ENCODE data around the gene EPRS1.
"Not testable (repeated sequence)": the region's sequence is repeated elsewhere in the genome, so short reads cannot be mapped to it uniquely, and the experiment has no call there.

EPRS1 gene

DNA sequence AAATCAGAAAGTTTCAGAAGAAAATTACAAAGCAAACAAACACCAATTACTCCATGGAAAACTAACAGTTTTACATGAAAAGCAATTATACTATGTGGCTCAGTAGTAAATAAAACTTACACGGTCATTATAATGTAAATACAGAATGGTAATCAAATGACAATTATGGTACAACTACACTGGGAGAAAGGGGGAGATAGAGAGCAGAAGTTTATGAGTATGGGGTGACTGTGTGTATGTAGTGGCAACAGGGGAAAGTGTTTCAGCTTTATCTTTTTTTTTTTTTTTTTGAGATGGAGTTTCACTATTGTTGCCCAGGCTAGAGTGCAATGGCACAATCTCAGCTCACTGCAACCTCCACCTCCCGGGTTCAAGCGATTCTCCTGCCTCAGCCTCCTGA is 8.5 kb downstream of the EPRS1 start:
- FAIRE-seq: not testable (repeated sequence)

DNA sequence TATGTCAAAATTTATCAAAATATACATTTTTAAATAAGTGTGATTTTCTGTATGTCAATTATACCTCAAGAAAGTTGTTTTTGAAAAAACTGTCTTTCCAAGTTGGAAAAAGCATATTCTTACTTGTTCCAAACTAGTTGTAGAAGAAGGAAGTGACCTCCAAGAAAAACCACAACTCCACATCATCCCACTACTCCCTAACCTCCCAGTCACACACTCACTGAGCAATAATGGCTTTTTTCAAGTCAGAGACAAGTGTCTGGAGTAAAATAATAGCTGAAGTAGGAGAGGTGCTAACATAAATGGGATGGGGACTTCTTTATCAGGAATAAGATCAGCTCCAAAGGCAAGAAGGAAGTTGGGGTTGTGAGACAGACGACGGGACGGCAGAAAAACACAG is 13.4 kb downstream of the EPRS1 start:
- no peak for FAIRE-seq

DNA sequence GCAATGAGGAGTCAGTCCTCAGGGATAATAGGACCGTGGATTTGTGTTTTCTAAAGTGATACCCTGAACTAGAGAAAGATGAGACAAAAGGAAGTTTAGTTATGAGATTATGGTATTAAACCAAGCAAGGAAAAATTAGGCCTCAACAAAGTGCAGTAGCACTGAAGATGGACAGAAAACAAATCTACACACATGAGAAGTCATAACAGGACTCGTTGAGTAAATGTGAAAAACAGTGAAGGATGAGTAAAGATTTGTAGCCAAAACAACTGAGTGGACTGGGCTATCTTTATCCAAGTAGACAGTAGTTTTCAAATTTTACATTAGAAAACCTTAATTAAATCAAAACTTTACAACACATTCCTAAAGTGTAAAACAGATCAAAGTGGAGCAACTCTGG is 15.0 kb downstream of the EPRS1 start:
- no peak for FAIRE-seq

DNA sequence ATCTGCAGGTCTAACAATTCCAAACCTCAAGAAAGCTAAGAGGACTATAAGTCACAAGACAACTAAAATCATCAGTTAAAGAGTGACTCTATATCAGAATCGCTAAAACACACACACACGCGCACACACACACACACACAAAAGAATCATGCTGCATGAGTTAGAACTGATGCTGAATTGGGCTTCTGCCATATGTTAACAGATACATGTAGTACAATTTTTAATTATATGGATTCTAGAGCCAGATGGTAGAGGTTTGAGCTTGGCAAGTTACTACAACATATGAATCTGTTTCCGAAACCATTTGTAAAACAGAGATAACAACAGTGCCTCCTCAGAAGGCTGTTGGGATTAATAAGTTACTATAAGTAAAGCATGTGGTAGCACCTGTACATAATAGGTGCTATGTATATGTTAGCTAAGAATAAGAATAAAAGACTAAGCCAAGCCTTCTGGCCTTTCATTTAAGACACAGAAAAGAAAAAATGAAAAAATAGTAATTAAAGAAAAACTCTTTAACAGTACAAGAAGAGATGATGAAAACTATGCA is 17.9 kb downstream of the EPRS1 start:
- FAIRE-seq: no peak

DNA sequence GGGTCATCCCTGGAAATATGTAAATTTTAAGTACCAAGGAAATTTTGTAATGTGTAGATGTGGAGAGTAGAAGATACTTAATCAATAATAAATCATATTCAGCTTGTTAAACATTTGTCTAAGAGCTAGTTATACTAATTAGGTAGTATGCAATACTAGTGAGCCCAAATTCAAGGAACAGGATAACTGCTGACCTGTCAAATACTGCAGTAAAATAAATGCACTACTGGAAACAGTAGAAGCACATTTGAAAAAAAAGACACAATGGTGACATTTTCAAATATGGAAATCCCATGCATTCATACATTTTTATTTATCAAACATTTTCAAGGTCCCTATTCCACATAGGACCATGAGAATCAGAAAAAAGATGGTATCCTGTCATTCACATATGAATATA is 27.2 kb downstream of the EPRS1 start:
- no peak for FAIRE-seq

DNA sequence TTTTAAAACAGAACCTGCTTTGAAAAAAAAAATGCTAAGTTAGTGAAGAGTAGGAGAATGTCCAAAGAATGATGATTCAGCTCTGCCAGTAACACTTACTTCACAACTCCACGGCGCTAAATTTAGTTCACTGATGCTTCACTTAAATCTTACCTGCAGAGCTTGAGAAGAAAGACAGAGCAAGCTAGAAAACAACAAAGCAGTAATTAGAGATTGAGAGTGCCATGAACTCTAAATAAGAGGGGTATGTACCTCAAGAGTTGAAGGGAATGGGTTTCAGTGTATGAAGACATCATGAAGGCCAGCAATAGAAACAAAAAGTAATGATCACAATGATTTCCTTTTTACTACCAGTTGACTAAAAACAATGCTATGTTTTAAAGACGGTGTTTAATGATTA is 32.8 kb downstream of the EPRS1 start:
- no peak for FAIRE-seq

DNA sequence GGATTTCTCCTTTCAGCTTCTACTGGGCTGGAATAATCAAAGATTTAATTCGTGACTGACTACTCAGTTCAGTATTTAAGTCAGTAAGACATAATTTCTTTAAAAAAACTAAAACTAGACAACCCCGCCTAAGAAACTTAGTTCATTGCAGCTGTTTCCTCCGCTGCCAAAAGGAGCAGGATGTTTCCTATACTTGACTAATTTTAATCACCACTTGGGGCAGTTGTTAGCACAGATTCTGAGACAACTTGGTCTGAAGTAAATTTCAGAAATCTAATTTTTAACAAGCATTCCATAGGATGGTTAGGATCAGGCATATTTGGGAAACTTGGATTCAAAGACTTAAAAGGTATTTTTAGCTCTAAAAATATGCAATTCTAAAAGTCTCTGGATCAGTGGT is 34.0 kb downstream of the EPRS1 start:
- FAIRE-seq: no peak

DNA sequence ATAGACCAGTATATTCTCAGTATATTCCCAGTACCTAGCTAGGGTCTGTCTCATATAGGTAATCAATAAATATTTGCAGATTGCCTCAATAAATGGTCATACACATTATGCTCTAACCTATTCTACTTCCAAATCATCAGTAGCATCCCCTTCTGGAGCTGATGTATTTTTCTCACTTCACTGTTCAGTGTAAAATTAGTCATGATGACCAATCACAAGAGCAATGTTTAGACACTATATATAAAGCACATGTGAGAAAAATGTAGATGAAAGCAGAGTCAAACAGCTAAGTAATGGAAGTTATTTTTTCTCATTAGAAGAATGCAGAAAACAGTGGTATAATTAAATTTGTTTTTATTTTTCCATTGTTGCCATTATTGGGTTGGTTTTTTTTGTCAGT is 34.7 kb downstream of the EPRS1 start:
- FAIRE-seq: no peak

DNA sequence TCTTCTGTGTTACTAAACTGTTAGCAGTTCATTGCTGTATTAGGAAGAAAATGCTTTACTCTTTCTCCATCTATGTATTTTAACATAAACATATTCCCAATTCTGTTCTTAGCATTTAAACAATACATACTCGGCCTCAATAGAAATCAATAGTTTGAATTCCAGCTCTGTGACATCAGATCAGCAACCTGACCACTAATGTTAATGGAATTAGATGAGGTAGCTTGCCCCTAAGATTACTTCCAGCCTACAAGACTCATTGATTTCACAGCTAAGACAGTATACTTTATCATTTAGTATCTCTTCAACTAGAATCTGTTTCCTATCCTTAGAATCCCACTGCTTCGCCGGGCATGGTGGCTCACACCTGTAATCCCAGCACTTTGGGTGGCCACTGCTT is 38.9 kb downstream of the EPRS1 start:
- FAIRE-seq: no peak

DNA sequence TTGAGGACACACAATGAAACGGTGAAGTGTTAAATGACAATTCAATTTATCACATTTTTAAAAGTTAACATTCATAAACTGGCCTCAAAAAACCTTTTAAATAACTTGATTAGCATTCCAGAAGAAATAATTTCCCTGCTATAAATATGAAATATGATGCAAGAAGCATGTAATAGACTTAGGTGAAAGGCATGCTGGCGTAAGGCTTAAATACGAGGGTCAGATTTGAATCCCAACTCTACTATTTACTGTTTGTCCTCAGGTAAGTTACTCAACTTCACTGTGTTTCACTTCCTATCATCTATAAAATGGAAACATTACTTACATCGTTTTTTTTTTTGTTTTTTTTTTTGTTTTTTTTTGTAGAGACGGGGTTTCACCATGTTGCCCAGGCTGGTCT is 40.8 kb downstream of the EPRS1 start:
- no peak for FAIRE-seq

DNA sequence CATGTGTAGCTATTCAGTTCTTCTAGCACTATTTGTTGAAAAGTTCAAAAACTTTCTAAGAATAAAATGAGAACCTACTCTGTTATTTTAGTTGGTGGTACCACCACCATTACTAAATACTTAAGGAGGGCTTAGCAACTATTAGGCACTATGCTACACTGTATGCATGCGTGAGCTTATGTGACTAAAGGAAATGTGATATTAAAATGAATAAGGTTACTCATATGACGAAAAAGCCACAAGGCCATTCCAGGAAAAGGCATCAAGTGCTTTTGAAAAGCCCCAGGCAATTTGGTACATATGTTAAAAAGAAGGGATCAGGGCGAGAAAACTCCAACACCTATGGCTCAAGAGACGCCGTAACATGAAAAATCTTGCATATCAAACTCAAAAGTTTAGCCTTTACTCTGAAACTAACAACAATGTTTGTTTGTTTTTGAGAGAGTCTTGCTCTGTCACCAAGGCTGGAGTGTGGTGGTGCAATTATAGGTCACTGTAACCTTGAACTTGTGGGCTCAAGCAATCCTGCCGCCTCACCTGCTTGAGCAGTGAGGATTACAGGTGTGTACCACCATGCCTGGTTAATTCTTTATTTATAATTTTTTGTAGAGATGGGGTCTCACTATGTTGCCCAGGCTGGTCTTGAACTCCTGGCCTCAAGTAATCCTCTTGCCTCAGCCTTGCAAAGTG is 42.5 kb downstream of the EPRS1 start:
- FAIRE-seq: no peak

DNA sequence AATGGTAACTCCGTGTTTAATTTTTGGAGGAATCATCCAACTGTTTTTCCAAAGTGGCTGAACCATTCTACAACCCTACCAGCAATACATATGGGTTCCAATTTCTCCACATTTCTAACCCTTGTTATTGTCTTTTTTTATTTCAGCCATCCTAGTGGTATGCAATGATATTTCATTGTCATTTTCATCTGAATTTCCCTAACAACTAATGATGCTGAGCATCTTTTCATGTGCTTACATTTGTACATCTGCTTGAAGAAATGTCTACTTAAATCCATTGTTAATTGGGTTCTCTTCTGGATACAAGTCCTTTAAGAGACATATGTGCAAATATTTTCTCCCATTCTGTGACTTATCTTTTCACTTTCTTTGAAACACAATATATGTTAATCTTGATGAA is 43.3 kb downstream of the EPRS1 start:
- FAIRE-seq: no peak

DNA sequence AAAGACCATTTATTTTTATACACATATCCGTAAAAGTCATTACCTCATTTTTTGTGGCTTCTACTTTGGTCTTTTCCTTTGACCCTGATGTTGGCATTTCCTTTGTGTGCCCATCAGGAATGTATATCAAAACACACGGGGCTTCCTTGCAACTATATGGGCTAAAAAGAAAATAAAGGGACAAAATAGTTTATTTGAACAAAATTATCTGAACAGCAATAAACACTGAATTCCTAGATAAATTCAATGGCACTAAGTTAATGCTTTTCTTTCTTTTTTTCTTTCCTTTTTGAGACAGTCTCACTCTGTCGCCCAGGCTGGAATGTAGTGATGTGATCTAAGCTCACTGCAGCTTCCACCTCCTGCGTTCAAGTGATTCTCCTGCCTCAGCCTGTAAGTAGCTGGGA is 45.2 kb downstream of the EPRS1 start:
- no peak for FAIRE-seq

DNA sequence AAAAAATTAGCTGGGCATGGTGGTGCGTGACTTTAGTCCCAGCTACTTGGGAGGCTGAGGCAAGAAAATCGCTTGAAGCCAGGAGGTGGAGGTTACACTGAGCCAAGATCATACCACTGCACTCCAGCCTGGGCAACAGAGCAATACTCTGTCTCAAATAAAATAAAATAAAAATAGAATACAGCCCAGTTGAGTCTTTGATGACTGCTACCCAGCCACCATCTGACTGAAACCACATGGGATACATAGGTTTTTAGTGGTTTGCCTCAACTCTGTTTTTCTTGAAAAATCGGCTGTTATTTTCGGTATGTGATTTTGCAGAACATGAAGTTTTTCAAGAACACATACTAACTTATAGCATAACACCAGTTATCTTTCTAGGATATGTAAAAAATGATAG is 46.5 kb downstream of the EPRS1 start:
- no peak for FAIRE-seq

All from A204.1 (cell line).